Glomerular visceral epithelial cell (primary cell): ENCODE data around the gene MACO1.
"Not testable (repeated sequence)": the region's sequence is repeated elsewhere in the genome, so short reads cannot be mapped to it uniquely, and the experiment has no call there.

Experiments used
- DNase-seq: peaks from one replicate; pipeline ENCODE4 v3.0.0-alpha.2; 2016; ENCODE audit errors: extremely low spot score

MACO1 gene, protein sequence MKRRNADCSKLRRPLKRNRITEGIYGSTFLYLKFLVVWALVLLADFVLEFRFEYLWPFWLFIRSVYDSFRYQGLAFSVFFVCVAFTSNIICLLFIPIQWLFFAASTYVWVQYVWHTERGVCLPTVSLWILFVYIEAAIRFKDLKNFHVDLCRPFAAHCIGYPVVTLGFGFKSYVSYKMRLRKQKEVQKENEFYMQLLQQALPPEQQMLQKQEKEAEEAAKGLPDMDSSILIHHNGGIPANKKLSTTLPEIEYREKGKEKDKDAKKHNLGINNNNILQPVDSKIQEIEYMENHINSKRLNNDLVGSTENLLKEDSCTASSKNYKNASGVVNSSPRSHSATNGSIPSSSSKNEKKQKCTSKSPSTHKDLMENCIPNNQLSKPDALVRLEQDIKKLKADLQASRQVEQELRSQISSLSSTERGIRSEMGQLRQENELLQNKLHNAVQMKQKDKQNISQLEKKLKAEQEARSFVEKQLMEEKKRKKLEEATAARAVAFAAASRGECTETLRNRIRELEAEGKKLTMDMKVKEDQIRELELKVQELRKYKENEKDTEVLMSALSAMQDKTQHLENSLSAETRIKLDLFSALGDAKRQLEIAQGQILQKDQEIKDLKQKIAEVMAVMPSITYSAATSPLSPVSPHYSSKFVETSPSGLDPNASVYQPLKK

DNA sequence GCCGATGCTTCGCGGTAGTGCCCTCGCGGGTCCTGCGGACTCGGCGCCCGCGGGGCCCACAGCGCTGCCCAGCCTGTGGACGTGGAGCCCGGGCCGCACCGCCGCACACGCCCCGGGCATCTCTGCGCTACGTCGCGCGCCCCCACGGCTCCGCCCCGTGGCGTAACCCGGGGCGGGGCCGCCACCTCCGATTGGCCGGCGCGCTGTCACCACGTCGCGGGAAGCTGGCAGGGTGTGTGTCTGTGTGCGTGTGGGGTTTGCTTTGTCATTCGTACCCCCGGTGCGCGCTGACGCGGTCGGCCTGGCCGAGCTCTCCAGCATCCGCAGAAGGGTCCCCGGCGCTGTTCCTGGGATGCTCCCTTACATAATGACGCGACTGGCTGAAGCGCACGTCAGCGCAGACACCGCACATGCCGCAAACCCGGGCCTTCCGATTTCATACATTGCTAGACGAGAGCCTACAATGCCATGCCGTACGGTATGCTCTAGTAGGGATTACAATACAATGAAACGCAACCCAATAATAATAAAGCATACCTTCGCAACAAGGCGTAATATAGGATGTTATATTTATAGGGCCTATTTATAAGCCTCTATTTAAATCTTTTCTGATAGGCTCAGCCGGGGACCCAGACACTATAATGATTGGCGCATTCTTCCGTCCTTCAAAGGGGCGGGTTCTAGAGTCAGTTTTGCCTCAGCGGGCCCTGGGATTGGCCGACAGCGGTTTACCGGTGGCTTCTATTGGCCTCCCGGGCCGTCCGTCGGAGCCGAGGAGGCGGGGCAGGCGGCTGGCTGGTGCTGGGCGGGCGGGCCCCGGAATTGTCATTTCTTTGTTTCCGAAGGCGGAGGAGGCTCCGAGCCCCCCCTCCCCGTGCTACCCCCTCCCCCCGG is at the start of gene MACO1:
Gene MACO1, plus strand, starts transcription at position 825 of the 894 bp plus-strand sequence. CDS start 202 bp downstream, outside the sequence.
- DNase-seq, result peak; percentile 95

DNA sequence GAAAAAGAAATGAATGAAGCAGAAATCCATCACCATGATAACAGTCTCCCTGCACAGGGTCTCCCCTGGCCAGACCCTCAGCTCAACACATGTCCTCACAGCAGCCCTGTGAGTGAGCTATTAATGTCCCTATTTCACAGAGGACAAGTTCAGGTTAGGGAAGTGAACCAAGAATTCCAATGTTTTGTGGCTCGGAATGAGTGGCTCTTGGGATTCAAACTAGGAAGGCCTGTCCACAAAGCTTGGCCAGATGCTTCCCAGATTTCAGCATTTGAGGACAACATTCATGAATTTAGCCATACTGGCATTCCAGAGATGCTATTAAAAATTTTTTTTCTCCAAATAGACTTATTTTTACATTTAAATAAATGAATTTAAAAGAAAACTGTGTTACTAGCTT is 48.2 kb upstream of the MACO1 start:
- DNase-seq, result not testable (repeated sequence)

DNA sequence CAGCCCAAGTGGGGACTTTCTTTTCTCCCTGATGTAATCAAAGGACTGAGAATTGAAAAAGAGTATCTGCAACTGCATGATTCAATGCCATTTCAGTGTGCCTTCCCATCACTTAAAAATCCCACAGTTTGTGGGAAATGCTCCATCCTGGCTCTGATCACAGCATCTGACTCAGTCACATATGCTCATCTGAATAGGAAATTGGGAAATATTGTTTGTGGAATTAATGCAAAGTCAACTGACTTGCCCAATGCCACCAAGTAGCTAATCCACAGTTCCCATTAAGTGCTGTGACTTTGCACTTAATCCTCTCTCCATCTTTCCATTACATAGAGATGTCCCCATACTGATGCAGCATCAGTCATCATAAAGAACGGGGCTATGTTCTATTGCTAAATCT is 47.6 kb upstream of the MACO1 start:
- not testable (repeated sequence) for DNase-seq

DNA sequence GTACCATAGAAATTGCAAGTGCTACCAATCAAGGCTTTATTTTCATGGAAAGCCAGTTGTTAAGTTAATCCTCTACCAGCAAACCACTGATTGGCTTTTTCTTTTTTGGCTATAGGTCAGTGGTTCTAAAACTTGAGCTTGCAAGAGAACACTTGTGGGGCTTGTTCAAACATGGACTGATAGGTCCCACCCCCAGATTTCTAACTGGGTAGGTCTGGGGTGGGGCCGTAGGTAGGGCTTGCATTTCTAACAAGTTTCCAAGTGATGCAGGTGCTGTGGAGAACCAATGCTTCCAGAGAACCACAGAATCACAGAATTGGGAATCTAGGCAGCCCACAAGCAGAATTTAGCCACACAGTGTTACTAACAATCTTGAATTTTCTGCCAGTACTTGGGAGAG is 46.8 kb upstream of the MACO1 start:
- DNase-seq, result not testable (repeated sequence)

DNA sequence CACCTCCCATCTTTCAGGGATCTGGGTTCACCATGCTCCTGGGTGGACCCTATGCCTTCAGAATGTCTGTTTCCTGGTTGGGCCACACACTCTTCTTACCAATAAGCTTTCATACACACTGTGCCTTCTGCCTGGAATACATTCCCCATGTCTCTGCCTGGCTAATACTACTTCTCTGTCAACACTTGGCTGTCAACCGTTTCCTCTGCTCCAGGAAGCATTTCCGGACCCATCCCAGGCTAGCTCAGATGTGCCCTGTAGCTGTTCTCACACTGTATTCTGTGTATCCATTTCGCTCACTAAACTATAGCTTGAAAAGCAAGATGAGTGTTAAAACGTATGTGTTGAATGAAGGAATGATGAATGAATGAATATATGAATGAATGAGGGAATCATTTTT is 43.6 kb upstream of the MACO1 start:
- DNase-seq, result not testable (repeated sequence)

DNA sequence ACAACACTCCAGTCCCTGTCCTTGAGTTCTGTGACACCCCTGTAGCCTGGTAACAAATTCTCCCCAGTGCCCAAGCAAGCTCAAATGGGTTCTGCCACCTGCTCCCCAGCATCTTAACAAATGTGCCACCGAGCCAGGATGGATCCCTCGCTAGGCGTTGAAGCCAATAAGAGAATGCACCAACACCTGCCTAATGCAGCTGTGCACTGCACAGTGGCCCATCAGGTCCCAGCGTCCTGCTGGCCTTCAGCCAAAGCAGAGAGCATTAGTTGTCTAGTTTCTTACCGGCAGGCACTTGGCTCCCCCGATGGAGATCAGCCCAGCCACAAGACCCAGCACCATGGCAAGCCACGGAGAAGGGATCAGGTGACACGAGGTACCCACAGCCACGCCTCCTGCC is 42.0 kb upstream of the MACO1 start:
- not testable (repeated sequence) for DNase-seq

DNA sequence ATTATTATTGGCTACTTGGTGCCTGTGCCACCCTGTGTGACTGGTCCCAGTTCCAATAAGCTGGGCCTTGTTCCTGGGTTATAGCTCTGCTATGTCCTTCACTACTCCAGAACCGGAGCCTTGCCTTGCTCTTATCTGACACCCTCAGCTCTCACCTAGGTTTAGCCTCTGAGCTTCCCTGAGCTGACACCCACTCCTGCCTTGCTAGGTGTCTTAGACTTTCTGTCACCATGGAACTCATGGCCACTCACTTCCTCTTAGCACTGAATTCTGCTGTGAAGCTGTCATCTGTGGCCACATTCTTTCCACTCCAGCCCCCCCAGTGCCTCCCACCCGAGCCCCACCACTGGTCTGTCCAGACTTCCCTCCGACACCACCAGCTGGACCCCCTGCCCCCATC is 41.0 kb upstream of the MACO1 start:
- DNase-seq, result not testable (repeated sequence)

DNA sequence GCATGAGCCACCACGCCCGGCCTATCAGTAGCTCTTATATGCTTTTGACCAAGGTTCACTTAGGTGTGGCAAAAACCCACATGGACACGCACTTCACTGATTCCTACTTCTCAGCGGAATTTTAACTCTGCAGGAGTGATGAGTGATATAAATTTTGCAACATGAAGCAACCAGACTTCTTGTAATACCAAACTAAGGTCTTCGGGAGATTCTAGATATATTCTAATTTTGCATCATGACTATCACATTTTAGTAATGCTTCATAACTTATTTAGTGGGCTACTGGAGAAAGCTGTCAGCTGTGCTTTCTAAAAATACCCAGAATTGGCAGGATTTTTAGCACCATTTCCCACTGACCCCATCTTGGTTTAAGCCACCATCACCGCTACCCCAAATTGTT is 37.9 kb upstream of the MACO1 start:
- no peak for DNase-seq

DNA sequence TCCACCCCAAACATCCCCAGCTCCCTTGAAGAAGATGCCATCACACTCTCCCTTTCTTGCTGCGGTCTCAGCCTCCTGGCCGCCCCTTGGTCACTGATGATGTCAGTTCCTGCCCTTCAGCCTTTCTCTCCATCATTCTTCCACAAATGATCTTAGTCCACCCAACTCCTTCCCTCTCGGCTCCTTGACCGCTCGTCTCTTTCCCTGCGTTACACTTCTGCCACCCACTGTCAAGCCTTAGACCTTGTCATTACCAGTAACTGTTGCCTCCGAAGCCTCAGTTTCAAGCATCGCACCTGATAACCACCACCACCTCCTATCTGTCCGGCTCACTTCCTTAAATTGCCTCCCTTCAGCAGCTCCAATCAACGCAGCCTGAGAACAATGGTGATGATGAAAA is 33.1 kb upstream of the MACO1 start:
- DNase-seq, result not testable (repeated sequence)

DNA sequence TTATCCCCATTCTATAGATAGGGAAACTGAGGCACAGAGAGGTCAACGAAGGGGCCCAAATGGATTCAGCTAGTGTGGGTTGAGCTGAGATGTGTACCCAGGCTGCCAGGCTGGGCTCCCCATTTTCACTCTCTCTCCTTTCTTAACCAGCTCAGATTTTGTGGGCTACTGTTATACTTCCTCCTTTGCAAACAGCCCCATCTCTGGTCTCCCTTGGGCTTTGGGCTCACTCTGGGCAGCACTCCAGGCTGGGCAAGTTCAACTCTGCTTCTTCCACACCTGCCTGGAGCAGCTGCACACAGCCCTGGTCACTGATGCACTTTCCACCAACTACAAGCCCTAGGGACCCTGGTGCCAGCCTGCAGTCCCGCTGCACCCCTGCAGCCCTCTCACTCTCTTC is 32.6 kb upstream of the MACO1 start:
- DNase-seq, result not testable (repeated sequence)

DNA sequence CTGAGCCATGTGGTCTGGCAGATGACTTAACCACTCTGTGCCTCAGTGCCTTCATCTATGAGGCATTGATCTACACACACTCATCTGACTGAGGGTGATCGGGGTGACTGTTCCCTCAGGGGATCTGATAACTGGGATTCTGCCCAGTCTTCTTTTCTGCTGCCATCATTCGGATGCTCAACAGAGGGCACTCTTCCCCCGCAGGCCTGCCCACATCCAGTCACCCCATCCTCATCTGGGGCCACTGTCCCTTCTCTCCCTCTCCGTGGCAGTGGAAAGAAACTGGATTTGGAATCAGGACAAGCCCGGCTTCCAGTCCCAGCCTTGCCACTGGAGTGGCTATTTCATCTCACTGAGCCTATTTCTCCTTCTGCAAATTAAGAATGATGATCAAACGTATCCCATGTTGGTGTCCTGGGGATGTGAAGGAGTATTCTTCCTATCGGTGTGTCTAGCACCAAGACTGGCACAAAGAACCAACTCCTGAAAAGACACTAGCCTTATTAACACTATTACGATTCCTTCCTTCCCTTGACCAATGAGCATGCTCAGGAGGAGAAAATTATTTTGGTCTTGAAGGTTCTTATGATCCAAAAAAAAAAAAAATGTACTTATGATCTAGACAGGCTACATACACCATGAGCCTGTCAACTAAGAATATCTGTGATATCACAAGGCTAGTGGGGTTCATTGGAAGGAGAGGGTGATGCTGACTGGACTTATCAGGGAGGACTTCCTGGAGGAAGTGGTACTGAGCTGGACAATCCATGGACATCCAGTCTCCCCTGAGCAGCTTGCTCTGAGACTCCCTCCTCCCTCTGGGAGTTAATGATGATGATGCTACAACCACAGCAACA is 27.5 kb upstream of the MACO1 start:
- DNase-seq, result not testable (repeated sequence)

DNA sequence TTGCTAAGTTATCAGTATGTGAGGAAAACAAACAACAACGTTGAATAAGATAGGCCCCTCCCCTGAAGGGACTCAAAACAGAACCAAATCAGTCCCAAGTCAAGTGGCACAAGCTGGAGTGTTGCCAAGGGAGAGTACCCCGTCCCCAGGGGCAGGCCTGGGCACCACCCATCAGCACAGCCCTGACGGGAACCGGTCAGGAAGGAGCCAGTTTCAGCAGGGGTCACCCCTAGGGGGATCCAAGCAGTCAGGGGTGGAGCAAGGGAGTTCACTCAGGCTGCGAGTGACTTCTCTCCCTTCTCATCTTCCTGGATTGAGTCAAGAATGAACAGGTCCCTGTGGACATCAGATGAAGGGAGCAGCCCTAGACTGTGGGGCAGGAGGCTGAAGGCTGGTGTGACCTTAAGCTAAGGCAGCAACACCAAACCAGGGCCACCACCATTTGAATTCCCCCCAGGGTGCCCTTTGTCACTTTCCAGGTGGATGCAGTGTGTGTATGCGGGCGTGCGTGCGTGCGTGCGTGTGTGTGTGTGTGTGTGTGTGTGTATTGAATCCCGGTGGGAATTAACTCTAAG is 24.9 kb upstream of the MACO1 start:
- not testable (repeated sequence) for DNase-seq

DNA sequence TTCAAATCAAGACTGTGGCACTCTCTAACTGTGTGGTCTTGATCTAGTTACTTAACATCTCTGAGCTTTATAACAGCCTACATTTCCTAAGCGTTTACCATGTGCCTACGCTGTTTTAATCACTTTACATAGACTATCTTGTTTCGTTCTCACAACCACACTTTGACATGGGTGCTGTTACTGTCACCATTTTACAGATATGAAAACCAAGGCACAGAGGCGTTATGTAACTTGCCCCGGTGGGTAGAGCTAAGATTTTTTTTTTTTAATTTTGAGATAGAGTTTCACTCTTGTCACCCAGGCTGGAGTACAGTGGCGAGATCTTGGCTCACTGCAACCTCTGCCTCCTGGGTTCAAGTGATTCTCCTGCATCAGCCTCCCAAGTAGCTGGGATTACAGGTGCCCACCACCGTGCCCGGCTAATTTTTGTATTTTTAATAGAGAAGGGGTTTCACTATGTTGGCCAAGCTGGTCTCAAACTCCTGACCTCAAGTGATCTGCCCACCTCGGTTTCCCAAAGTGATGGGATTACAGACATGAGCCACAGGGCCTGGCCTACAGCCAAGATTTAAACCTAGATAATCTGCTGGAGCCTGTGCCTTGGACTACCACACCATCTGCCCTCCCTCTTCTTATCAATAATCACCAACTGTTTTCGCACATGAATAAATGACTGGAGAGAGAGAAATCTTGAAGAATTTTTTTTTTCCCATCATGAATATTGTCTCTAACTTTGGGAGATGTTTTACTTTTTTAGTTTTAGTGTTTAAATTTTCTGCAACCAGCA is 20.9 kb upstream of the MACO1 start:
- DNase-seq, result not testable (repeated sequence)

DNA sequence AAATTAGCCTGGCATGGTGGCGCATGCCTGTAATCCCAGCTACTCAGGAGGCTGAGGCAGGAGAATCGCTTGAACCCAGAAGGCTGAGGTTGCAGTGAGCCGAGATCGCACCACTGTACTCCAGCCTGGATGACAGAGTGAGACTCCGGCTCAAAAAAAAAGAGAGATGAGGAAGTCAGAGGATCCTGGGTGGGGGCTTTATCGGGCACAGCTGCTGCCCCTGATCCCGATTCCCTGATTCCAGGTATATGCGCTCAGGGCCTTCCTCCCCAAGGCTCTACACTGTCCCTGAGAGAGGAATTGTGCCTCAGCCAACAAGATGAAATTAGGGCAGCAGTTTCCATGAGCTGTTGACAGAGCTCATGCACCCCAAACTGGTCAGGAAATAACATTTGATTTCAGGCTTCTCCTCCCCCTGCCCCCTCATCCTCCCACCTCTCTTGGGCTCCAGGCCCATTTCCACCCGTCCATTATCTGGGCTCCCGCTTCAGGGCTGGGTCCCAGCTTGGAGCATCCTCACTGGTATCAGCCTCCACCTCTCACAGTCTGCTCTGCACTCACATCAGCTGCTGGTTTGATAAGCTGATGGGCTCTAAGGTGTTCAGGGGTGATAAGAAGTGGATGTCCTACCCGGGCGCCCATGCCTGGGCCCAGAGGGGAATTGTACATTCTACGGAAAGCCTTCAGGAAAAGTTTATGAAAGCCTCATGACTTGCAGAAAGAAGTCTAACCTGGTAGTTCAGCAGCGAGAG is 17.6 kb upstream of the MACO1 start:
- not testable (repeated sequence) for DNase-seq

DNA sequence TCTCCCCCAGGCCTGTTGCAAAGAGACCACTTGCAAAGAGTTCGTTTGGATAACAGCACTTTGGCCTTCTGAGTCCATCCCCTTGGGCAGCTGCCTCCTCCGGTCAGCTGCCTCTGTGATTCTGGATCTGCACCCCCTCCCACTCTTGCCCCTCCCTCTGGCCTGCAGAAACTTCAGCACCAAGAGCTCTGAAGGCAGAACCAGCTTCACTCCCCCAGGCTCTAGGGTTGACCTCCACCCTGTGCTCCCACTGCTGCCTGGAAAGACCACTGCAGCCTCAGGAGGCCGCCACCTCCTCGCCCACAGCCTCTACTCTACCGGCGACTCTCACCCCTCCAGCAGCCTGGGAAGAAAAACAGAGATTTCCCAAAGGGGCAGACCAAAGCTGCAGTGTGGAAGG is 16.5 kb upstream of the MACO1 start:
- not testable (repeated sequence) for DNase-seq

DNA sequence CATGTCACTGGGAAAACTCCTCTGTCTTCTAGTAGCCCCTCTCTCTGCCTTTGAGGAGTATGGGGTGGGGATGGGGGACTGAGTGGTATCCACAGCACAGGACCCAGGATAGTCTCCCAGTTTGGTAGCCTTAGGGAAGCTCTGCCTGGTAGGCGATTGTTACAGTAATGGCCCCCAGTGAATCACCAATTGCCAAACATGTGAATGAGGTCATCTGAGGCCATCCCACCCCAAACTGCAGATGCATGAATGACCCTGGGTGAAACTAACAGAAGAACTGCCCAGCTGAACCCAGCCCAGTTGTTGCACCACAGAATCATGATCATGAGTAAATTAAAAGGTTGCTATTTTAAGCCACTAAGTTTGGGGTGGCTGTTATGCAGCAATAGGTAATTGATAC is 16.1 kb upstream of the MACO1 start:
- not testable (repeated sequence) for DNase-seq

DNA sequence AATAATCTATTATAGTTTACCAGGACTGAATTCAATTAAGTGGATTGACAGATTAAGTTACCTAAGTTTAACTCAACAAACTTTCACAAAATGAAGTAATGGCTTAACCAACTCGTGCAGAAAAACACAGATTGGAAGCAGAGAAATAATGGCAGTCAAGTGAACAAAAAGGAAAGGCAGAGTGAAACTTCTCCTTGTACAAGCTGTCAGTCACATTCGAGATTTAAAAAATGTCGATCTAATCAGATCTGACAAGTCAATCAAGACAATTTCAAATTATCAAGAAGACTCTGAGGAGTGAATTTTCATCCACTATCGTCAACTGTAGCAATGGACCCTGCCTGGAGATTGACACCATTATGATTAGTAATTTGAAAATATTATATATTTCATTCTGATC is 13.4 kb upstream of the MACO1 start:
- not testable (repeated sequence) for DNase-seq

DNA sequence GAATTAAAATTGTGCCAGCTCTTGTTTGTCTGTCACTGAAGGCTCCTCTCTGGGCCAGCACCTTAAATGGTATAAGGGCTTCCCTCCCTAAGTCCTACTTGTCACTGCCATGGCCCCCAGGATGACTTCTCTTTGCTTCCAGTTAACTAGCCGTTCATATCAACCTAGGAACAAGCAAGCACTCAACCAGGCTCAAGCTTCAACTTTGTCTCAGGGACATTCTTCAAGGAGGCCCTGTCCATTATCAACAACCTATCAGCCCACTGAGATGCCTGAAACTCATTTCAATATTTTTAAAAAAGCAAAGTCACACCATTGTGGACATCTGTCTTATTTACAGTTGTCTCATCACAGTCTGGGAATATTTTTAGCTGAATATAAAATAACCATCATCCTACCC is 11.4 kb upstream of the MACO1 start:
- not testable (repeated sequence) for DNase-seq

DNA sequence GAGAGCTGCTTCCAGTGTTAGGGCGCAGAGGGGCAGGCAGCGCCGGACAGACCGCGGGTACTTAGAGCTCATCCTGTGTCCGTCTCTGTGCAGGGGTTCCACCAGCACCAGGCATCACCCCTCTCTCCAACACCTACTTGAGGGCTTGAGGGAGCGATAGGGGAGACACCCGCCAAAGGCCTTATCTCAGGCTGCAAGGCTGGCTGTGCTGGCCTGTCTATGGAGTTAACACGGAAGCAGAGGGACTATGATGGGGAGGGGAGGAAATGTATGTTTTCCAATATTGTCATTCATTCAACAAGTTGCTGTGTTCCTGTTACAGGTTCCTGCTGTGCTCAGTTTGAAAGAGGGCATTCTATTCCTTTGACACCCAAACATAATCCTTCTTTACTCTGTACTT is 10.0 kb upstream of the MACO1 start, which contains the start of gene RHCE:
Gene RHCE, minus strand, starts transcription at position 111 of the 400 bp plus-strand sequence. Its CDS starts 39 bp downstream, at position 72.
- DNase-seq, result not testable (repeated sequence)
